NAMALWA (cell line): Measurements from ENCODE around the gene TARBP1.
"Not testable (repeated sequence)": the region's sequence is repeated elsewhere in the genome, so short reads cannot be mapped to it uniquely, and the experiment has no call there.

Experiments
- DNase-seq: peaks from one replicate; pipeline ENCODE4 v3.0.0-alpha.2; 2015; ENCODE audit warnings: low spot score

The TARBP1 gene

DNA sequence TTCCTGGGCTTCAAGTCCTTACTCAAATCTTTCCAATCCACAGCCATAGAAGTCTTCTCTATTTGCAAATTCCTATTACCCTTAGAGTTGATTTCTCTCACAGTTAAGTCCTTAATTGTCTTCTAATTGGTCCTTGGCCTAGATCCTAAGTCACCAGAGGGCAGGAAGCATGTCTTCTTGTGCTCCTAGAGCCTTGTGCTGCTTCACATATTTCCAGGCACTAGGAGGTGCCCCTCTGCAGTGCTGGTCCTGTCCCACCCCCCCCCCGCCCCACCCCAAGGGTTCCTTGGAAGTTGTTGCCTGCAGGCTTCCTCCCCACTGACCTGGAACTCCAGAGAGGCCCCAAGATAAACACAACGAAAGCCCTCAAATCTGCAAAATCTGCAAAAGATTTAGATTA, 28.1 kb upstream of the TARBP1 start:
- DNase-seq, result no peak

DNA sequence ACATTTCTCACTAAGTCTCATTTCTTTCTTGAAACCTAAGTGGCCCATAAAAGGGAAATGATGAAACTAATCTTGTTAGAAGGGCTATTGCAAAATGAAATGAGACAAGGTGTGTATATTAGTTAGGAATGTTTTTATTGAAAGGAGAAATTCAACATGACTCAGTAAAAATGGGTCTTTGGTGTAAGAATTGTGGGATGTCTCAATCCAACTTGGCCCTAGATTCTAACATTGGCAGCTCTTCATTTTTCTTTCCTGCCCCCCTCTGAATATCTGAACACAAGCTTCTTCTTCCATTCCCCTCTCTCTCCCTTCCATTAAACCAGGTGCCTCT, 26.8 kb upstream of the TARBP1 start:
- DNase-seq, result no peak

DNA sequence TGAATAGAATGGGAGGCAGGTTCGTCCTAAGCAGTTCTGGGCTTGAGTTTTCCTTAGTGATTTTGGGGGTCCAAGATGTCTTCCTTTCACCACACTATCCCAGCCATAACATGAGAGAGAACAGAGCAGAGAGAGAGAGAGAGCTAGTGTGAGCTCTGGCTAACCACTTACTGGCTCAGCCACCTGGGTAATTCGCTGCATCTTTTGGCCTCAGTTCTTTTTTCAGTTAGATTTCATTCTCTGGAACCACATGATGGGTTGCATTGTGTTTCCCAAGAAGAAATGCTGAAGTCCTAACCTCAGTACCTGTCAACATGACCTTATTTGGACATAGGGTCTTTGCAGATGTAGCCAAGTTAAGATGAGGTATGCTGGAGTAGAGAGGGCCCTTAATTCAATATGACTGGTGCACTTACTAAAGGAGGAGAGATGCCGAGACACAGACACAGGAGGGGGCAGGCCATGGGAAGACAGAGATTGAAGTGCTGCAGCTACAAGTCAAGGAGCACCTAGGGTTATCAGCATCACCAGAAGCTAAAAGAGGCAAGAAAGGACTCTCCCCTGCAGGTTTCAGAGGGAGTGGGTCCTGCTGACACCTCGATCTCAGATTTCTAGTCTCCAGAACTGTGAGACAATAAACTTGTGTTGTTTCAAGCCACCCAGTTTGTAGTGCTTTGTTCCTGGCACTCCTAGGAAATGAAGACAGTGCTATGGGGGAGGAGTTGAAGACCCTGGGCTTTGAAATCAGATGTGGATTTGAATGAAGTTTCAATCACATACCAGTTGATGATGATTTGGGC, 26.2 kb upstream of the TARBP1 start:
- DNase-seq, result no peak

DNA sequence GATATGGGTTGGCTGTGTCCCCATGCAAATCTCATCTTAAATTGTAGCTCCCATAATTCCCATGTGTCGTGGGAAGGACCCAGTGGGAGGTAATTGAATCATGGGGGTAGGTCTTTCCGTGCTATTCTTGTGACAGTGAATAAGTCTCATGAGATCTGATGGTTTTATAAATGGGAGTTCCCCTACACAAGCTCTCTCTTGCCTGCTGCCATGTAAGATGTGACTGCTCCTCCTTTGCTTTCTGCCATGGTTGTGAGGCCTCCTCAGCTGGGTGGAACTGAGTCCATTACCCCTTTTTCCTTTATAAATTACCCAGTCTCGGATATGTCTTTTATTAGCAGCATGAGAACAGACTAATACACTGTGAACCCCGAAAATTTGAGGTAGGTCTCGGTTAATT, 25.3 kb upstream of the TARBP1 start:
- DNase-seq, result not testable (repeated sequence)

DNA sequence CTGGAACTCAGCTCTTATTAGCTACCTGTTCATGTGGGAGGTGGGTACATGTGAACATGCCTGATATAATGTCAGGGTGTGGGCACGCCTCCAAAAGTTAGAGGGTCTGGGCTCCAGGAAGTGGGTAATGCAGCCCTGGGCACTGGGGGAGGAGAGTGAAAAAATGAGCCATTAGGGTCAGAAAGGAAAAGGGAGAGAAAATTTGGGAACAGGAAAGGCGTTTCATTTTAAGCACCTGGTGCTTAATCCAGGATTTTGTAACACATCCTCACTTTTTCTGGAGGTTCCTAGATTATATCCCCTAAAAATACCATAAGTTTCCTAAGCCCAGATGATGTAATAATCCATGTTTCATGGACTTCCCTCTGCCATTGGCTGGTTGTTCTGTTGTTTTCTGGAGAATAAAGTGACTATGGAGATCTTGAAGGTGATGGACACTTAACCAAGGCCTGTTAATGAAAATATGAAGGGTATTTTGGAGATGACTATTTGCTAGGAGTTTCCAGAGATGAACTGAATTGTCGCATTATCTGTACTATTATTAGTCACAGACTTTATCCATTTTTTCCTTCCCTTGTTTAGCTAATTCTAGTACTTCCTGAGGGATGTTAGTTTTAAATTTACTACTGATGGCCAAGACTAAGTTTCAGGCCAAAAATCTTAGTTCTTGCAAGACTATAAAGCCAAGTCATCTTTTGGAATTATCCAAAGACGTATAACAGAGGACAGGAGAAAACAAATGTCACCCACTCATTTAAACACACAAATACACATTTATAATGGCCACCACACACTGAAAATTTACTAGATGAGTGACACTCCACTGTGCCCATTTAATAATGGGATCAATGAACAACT, 24.4 kb upstream of the TARBP1 start:
- no peak for DNase-seq

DNA sequence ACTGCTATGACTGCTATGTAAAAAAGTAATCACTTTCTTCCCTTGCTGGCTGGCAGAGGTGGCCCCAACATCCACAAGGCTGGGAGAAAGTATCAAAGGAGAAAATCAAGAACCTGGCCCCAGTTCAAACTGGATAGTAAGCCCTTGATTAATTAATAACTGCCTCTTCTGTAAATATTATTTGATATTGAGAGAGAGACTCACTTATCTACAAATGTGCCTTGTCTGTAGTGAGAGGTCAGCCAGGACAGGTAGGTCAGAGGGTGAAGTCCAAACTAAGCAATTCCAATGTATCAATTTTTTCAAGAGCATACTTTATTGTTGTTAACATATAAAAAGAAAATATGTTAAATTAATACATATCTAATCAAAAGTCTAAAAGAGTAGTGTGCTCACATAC, 23.8 kb upstream of the TARBP1 start:
- no peak for DNase-seq

DNA sequence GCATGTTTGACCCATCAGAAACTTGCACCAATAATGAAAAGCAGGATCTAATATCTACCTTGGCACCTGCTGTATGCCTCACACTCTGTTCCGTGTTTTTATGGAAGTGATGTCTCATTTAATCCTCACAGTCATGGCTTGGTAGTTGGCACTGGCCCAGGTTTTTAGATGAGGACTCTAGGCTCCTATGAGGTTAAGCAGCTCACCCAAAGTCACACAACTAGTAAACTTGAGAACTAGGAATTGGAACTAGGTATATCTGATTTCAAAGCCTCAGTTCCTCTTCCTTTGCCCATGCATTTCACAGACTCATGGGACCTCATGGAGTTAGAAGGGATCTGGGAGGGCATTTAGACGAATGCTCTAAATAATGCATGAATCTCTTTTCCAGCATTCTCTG, 21.3 kb upstream of the TARBP1 start:
- DNase-seq, result no peak

DNA sequence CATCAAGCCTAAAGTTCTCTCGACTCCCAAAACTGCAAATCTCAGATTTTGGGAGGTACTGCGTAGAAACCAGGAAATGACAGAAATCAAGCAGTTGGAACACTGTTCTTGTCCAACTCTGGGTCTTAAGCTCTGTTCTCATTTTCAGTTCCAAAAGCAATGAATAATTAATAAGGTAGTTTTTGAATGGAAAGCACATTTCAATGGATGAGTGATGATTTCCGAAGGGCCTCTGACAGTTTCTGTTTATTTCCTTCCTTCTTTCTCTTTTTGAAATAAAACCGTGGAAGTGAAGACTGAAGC, 20.9 kb upstream of the TARBP1 start:
- DNase-seq, result no peak

DNA sequence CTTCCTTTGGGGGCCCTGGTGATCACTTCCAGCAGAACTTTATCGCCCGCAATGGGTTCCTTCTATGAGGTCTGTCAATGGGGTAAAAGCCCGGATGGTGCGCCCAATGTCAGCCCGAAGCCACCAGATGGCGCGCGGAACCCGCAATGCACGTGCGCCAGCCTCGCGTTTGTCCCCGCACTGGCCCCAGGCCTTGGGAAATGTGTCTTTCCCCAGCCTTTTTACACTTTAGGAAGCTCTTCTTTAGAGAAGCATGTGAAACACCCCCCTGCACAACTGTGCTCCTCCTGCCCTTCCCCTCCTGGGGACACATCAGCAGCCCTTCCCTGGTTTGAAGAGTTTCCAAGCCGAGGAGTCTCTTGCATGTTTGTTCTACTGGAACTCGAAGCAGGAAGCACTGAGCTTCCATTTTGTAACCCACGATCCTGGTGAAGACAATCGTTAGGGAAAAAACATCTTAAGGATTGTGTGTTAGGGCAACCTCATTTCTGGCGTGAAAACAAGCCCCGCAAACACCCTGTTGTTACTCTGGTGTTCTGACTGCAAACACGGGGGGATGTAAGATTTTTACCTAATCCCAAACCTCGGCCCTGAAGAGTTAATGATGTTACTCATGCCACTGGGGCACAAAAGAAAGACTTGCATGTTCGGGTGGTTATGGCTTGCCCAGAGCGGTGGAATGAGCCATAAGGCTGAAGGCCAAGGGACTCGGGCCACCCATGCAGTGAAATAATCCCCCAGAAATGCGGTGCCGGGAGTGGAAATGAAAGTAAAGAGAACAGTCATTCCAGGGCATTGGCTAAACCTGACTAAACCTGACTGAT, 20.4 kb upstream of the TARBP1 start:
- DNase-seq, result peak; percentile 86

DNA sequence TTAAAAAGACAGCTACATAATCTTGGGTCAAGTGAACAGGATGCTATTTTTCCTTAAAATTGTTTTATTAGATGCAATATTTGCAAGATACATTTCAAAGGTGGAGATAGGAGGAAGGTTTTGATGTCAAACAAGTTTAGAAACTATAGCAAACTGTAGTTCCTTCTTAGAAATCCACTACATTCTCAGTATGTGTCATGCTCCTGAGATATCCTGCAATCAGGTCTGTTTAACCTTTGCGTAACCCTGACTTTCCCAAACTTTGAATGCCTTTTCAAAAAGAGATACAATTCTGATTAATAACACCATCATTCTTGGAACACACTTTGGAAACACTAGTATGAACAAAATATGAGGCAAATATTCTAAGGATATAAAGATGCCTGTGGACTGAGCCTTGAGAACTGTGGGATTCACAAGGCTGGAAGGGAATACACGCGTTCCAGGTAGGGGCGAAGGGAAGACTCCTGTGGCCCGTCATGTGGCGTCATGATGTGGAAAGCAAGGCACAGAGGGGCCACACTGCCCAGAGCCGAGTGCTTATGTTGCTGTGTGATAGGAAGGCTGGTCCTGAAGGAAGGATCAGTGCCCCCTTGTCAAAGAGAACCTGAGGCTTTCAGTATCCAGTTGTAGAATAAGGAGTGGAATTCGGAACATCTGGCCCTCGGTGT, 19.6 kb upstream of the TARBP1 start:
- DNase-seq, result no peak

DNA sequence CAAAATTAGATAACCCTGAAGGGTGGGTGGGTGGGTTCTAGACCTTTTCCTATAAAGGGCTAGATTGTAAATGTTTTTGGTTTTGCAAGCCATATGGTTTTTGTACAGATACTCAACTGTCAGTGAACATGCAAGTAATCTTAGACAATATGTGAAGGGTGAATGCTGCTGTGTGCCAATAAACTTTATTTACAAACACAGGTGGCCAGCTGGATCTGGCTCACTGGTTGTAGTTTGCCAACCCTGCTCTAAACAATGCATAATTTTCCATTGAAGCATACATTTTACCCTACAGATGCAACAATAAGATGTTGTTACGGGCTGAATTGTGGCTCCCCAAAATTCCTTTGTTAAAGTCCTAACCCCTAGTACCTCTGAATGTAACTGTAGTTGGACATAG, 18.6 kb upstream of the TARBP1 start:
- DNase-seq, result no peak

DNA sequence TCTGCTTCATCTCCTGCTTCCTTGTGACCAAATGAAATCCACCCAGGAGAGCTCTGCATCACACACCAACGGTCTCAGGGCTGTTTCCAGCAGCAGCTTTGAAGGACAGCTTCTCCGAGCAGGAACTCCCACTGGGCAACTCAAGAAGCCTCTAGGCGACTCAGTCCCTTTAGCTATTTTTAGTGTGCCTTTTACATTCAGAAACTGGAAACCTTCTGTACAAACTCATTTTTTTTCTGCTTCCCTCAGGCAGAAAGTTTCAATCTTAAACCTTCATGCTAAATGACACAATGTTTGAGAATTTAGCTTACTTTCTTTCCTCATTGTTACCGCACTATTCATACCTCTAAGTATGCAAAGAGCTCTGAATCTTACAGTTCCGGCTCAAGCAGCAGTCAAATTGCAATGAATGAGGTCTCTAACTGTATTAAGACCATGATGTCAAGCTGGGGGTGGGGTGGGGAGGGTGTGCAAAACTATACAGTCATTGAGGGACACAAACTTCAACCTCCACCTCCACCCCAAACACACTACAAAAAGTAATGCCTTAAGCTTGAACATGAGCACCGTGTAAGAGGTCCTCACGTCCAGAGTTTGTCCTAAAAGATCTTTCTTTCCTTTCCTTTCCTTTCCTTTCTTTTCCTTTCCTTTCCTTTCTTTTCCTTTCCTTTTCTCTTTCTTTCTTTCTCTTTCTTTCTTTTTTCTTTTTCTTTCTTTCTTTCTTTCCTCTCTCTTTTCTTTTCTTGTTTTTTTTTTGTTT, 16.4 kb upstream of the TARBP1 start:
- peak; percentile 50 for DNase-seq

DNA sequence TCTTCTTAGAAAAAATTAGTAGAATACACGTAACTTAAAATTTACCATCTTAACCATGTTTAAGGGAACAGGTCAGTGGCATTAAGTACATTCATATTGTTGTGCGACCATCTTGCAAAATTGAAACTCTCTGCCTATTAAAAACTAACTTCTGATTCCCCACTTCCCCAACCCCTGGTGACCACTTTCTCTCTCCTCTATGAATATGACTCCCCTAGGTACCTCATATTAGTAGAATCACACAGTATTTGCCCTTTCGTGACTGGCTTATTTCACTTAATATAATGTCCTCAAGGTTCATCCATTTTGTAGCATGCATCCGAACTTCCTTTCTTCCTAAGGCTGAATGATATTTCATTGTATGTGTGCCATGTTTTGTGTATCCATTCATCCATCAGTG, 15.1 kb upstream of the TARBP1 start:
- no peak for DNase-seq

DNA sequence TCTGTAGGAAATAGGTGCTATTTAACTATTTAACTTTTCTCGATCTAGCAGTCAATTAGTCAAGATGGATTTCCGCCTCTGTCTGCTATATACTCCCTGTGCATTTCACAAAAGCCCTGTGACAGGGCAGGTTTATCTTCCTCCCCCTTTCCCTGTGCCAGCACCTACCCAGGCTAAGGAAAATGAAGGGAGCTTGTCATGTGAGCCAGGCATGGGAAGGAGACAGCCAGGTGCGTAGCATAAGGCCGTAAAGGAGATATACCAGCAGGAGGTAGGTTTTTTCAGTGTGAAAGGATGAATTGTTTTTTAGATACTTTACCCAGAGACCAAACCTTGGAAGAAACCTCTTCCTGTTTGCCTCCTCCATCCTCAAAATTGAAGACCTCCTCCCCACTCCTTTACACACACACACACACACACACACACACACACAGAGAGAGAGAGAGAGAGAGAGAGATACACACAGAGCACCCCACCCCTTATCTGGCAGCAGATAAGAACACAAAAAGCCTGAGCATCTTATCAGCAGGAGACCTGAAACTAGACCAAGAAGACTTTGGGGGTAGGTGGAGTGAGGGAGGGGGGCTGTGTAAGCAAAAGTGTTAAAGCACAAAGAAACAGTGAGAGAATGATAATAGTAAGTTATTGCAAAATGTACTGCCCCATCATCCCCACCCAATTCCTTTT, 12.0 kb upstream of the TARBP1 start:
- no peak for DNase-seq

DNA sequence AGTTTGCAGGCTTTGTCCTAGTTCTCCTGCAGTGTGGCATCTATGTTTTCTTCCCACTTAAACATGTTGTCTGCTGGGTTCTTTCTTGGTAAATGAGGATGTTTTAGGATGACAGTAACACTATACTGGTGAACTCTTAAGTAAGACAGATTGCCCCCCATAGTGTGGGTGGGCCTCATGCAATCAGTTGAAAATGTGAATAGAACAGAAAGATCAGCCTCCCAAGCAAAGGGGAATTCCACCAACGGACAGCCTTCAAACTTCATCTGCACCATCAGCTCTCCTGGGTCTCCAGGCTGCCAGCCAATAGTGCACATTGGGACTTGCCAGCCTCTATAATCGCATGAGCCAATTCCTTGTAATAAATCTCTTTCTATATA, 10.7 kb upstream of the TARBP1 start:
- DNase-seq, result no peak

DNA sequence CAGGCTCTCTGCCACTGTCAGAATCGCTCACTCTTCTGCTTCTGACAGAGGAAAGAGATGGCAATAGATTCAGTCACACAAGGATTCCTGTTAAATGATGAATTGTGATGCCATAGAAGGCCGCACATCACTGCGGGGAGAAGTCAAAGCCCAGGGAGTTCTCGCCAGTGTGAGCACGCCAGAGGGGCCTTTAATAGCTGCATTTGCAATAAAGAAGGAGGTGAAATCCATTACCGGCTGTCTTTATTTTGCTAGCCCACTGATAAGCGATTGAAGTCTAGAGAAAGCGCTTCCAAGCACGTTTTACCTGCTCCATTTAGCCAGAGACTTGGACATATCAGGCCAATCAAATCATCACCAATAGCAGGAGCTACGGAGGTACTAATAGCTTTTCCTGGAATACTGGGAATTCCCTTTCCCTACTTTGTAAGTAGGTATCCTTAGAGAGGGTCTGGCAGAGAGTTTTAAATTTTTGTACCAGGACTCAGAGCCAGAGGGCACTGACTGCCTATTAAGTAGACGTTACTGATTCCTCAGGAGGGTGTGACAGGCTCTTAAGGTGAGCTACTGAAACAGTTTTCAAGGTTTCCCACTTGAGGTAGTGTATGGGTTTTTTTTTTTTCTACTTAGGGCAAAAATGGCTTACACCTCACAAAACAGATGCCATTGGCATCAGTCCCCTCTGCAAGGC, 10.2 kb upstream of the TARBP1 start:
- DNase-seq, result no peak

DNA sequence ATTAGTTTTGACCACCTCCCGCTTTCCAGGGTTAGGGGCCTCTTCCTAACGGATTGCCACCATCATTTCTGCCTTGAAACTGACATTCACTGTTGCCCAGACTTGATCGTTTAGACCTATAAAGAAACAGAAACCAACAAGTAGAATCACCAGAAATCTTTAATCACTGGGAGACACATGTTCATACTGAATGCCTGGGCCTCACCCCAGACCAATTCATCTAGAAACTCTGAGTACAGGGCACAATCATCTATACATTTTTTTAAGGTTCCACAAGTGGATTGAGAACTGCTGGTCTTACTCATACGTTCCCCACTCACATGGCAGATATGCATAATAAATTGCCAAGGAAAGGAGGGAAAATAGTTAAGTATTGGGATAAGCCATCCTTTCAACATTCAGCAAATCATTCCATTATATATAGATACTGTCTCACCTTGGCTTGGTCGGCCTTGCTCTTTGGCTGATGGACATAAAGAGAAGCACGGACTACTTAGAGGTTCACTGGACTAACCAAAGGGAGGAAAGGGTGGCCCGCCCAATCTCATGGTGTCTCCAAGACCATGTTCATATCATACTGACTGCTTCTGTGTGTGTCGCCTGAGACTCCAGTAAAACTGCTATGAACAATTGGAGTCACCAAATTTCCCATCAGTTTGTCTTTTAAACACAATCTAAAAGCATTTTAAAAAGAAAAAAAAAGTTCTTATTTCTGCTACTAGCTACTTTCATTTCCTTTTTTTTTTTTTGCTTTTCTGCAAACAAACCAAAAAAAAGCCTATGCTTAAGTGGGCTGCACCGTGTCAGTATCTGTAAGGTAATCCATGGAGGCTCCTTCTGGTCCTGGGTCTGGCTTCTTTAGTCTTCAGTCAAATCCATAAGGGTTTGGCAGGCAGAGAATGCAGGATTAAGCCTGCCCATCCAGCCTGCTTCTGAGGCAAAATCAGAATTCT, 9.4 kb upstream of the TARBP1 start:
- DNase-seq, result no peak

DNA sequence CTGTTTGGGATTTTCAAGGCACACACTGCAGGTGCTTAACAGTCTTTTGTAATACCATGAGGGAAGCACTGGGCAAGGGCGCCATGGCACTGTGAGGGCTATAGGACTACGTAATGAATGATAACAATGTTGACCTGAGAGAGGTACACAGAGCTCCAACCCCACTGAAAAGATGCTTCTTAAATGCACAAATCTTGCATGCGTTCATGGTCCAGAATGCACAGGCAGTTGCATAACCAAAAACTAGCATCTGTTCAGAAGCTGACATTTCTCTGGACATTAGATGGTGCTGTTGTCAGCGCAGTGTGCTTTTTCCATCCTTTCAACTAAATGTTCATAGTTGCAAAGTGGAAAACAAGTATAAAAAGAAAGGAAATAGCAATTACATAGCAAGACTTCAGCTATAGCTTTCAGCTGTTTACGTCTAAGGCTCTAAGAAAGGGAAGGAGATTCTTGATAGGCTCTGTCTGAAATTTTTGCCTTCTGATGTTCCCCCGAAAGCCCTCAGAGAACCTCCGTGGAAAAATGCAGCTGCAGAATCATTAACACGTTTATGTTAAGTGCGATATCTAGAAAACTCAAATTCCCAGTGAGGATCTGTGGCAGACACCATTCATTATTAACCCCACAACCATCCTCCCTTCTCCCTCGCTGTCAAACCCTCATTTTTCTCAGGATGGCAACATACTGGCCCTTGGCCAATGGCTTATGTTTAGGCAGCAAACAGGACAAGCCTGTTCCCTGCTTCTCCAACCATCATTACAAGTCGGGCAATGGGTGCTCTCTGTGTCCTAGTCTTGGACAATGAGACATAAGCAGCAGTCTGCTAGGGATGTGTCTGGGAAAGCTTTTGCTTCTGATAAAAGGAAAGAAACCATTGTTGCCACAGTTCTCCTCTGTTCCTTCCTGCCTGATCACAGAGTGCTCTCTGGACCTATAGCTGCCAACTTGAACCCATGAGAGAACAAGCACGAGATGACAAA, 8.2 kb upstream of the TARBP1 start:
- DNase-seq, result peak; percentile 64
